ENCODE data around the gene BOLL.
A peak's percentile ranks its signal among the peaks of the same experiment; 100 is the strongest.
"Not testable (repeated sequence)": the region's sequence is repeated elsewhere in the genome, so short reads cannot be mapped to it uniquely, and the experiment has no call there.

Gene BOLL

DNA sequence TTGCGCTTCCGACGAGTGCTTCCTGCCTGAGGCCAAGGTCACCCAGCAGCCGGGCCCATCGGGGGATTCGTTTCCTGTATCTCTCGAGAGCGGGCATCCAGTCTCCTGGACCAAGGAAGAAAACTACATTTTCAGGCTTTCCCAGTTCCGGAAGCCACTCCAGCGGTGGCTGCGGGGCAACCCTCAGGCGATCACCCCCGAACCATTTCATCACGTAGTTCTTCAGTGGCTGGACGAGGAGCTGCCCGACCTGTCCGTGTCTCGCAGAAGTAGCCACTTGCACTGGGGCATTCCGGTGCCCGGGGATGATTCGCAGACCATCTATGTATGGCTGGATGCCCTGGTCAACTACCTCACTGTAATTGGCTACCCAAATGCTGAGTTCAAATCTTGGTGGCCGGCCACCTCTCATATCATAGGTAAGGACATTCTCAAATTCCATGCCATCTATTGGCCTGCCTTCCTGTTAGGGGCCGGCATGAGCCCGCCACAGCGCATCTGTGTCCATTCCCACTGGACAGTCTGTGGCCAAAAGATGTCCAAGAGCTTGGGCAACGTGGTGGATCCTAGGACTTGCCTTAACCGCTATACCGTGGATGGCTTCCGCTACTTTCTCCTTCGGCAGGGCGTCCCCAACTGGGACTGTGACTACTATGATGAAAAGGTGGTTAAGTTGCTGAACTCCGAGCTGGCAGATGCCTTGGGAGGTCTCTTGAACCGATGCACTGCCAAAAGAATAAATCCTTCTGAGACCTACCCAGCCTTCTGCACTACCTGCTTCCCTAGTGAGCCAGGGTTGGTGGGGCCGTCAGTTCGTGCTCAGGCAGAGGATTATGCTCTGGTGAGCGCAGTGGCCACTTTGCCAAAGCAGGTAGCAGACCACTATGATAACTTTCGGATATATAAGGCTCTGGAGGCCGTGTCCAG lies 78.9 kb downstream of the BOLL start:
- no peak for DNase-seq

DNA sequence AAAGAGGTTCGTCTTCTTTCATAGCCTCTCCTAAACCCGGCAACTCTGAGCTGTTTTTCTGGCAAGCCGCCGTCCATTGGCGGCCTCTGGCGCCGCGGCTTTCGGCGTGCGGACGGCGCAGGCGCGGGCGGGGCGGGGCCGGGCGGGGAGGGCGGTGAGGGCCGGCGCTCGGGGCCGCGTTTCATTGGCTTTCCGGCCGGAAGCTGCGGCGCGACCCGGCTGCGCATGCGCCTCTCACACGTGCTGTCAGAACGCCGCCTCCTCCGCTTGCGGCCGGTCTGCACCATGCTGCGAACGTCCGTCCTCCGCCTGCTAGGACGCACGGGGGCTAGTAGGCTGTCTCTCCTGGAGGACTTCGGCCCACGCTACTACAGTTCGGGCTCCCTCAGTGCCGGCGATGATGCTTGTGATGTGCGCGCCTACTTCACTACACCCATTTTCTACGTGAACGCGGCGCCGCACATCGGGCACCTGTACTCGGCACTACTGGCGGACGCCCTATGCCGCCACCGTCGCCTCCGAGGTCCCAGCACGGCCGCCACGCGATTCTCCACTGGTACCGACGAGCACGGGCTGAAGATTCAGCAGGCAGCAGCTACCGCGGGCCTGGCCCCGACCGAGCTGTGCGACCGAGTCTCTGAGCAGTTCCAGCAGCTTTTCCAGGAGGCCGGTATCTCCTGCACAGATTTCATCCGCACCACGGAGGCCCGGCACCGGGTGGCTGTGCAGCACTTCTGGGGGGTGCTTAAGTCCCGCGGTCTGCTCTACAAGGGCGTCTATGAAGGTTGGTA lies 79.8 kb downstream of the BOLL start, which contains the start of gene MARS2:
Gene MARS2, plus strand, starts transcription at position 249 of the 791 bp plus-strand sequence. Its CDS starts 37 bp downstream, at position 286.
- DNase-seq: peak; percentile 84 to 89

DNA sequence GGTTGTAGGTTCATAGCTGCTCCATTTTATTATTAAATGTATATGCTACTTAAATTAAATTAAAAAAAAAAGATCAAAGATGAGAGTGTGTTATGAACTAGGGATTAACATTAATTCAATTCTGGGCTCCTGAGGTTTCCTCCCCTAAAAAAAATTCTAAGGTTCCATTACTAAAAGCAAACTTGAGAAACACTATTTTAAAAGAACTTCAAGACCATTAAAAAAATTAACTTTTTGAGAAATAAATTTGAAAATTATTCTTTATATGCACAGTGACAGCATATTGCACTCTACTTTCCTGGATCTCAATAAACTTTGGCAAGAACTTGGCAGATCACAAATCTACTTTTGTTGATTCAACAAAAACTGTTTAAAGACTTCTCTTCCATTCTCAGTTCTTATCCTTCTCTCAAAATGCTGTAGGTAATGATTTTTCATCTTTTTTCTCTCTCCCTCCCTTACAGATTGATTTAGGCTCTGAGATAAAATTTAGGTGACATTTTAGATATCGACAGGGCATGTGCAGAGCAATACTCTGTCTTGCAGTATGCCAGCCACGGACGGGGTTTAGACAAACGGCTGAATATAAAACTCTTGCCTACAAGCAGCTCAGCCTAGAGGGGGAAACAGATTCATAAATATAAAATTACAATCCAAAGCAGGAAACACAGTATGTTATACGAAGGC lies 80.5 kb downstream of the BOLL start:
- no peak for DNase-seq

GRCh38 chr2:197700960-197701359 lies 84.2 kb downstream of the BOLL start:
- no peak for DNase-seq

DNA sequence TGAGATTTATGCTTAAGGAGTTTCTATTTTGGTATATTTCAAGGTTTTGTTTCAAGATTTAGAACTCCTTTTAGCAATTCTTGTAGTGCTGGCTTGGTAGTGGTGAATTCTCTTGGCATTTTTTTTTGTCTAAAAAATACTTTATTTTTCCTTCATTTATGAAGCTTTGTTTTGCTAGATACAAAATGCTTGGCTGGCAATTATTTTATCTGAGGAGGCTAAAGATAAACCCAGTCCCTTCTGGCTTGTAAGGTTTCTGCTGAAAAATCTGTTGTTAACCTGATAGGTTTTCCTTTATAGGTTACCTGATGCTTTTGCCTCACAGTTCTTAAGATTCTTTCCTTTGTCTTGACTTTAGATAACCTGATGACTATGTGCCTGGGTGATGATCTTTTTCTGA lies 85.4 kb downstream of the BOLL start:
- DNase-seq: not testable (repeated sequence)

DNA sequence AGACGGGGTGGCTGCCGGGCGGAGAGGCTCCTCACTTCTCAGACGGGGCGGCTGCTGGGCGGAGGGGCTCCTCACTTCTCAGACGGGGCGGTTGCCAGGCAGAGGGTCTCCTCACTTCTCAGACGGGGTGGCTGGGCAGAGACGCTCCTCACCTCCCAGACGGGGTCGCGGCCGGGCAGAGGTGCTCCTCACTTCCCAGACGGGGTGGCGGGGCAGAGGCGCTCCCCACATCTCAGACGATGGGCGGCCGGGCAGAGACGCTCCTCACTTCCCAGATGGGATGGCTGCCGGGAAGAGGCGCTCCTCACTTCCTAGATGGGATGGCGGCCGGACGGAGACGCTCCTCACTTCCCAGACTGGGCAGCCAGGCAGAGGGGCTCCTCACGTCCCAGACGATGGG lies 88.5 kb downstream of the BOLL start:
- DNase-seq: not testable (repeated sequence)

DNA sequence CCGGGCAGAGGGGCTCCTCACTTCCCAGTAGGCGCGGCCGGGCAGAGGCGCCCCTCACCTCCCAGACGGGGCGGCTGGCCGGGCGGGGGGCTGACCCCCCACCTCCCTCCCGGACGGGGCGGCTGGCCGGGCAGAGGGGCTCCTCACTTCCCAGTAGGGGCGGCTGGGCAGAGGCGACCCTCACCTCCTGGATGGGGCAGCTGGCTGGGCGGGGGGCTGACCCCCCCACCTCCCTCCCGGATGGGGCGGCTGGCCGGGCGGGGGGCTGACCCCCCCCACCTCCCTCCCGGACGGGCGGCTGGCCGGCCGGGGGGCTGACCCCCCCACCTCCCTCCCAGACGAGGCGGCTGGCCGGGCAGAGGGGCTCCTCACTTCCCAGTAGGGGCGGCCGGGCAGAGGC lies 89.1 kb downstream of the BOLL start:
- not testable (repeated sequence) for DNase-seq

DNA sequence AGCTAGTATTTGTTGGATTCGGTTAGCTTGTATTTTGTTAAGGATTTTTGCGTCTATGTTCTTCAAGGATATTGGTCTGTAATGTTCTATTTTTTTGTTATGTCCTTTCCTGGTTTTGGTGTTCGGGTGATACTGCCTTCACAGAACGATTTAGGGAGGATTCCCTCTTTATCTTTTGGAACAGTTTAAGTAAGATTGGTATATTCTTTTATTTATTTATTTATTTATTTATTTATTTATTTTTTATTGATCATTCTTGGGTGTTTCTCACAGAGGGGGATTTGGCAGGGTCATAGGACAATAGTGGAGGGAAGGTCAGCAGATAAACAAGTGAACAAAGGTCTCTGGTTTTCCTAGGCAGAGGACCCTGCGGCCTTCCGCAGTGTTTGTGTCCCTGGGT lies 89.9 kb downstream of the BOLL start:
- DNase-seq: not testable (repeated sequence)

- DNase-seq: no peak
These were observed 107.6 kb downstream of the BOLL start for GRCh38 chr2:197677483-197677882.

DNA sequence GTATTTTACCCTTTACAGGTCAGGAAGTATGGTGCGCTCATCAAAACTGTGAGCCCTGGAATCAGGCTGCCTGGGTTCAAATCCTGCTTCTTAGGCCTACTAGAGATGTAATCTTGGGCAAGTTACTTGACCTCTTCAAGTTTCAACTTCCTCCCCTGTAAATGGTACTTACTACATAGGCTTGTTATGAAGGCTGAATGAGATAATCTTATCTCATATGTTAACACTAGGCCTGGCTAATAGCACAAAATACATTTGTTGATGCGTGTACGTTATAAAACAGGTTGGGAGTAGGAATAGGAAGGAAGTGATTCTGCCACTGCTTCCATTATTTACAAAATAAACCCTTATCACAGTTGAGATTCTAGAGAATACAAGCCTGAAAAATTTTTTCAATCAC lies 108.1 kb downstream of the BOLL start:
- DNase-seq: no peak
